ENCODE measurements around the gene TAF1C.

DNA sequence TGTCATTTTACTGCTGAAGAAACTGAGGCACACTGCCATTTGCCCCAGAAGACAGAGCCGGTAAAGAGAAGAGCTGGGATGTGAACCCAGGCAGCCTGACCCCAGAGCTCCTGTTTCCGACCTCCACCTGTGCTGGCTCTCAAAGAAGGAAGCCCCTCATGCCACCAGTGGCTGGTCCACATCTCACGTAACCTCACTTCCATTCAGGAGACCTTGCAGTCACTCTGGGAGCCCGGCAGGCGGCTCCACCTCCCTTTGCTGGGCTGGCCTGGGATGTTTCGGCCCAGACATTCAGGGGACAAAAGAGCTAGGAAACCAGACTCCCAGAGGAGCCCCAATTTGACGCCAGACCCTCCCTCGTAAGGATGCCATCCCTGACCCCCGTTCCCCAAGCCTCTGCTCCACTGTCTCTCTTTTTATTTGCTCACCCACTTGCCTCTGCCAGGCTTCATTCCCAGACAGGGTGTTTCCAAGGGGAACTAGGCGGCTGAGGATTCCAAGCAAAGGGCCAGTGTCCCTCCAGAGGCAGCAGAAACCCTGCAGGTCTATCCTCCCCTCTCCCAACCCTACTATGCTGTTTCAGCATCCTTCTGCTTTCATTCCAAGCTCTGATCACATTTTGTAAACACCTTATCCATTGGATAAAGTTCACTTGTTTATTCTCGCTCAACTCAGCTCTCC is 2.8 kb downstream of the TAF1C start:
- TF ChIP-seq, protein P1, sequence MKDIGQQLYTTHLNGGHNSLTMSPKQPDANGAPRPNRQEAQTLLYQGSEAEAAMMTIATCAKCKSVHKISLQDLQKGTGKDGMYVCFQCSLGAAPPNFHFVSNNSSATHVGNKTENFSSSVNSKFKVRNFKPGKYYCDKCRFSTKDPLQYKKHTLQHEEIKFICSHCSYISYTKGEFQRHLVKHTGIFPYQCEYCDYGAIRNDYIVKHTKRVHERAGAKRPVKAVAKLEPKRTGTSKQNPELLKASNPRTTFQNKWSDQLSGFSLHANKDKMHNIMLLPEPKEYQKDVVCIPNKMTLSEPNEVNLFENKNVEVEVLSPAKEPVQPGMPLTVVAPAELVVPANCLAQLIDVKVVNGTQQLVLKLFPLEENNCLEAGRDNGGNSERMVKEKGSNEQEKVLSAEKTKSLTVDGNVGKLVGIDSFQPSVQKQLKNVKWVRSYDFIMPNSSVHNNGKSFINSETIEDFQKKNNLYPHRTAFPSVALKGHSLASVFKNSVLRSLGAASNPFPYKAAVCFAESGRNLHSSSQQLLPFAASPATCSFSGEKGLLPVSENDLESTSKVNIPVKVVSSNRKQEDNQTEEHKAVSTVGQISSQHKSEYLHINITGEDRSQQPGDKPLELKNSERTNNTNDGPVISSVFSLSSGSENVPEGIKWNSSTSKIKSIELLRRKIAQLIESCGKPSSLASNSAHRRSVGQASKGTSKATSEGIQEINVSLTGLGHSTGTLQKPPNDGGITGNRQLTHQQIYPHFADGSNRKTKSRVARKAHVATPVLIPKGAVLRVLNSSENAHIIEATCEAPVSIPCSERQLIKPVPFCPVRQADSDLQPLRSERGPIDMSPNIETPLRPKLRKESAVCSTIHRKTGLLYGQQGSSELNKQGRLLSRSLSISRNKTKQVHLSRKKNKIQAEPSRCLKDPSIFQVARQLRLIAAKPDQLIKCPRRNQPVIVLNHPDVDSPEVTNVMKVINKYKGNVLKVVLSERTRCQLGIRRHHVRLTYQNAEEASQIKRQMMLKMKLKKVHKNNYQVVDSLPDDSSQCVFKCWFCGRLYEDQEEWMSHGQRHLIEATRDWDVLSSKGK (CRISPR knock-in tag; IDR thresholded peaks at IDR 0.05): no peak
- no peak; the same call in 1 of the 2 replicates for TF ChIP-seq POLR2AphosphoS5 (IDR thresholded peaks at IDR 0.05; ENCODE audit: control insufficient read depth, insufficient read depth, low read depth, low read length)
- no peak for TF ChIP-seq EZH2 (IDR thresholded peaks at IDR 0.05; ENCODE audit: borderline replicate concordance, low read depth, low read length)
